Psoas muscle (tissue), 8 donors: ENCODE data around the gene ZNF688. TPM values are rescaled to one million over a fixed set of nuclear protein-coding genes. Genes with fewer than 3 reads are reported as not detected.

Source experiments
- ATAC-seq, 4 donors: fragments of 200-7000 bp; cut with Tn5 transposase; one replicate each; pipeline ENCODE4 v1.9.1; 2020; ENCODE audit warnings: moderate library complexity in 3 of 4, mild to moderate bottlenecking in 2 of 4
- DNase-seq, 2 donors: peaks; one replicate each; pipeline ENCODE4 v3.0.0-alpha.2; 2020
- H3K27ac ChIP-seq: fragments of 200-600 bp; one replicate; pipeline ENCODE4 v1.8.0; 2022
- H3K27me3 ChIP-seq, 3 donors: fragments of 200-600 bp in 1 of 3; one replicate each; pipeline versions ENCODE4 v1.6.1 to v1.8.0; 2013 to 2022; ENCODE audit warnings: low read length in 2 of 3, mild to moderate bottlenecking in 2 of 3, moderate library complexity in 1 of 3; ENCODE audit not compliant: insufficient read depth in 3 of 3
- H3K36me3 ChIP-seq, 2 donors: fragments of 200-600 bp in 1 of 2; one replicate each; pipeline versions ENCODE4 v1.6.1 to v1.8.0; 2013 to 2022; ENCODE audit warnings: low read depth in 1 of 2, mild to moderate bottlenecking in 1 of 2, moderate library complexity in 1 of 2; ENCODE audit not compliant: insufficient read depth in 1 of 2
- H3K4me1 ChIP-seq: fragments of 200-600 bp; one replicate; pipeline ENCODE4 v1.8.0; 2022
- H3K4me3 ChIP-seq: fragments of 200-600 bp; one replicate; pipeline ENCODE4 v1.8.0; 2022; ENCODE audit warnings: mild to moderate bottlenecking
- H3K9me3 ChIP-seq: fragments of 200-600 bp; one replicate; pipeline ENCODE4 v1.8.0; 2022
- whole genome bisulfite sequencing, 3 donors: extraction: QIAGEN DNeasy Blood & Tissue Kit; methylation state at CpG; one replicate each; pipeline versions ENCODE4 v1.1.6 to v1.1.7; 2013; 5-methylcytosine and 5-hydroxymethylcytosine counted together
- intact Hi-C, 2 donors: fragments of 100-400 bp; cut with DNase I; formaldehyde crosslinking; loops; one replicate each; pipeline versions ENCODE4 v1.11.0 to v1.14.2; 2022
- polyA plus RNA-seq, 3 donors: library from polyadenylated mRNA; stranded (reverse); fragments of 200-250 nt; gene quantifications; one replicate each; pipeline ENCODE4 v1.2.3, GENCODE V29; 2013
- total RNA-seq, 4 donors: library from RNA; stranded (reverse); fragmentation: NEBNext Ultra II Directional in 2 of 4; extraction: Animal tissue kit (Norgen Biotek cat#: 25700) in 2 of 4; gene quantifications; one replicate each; pipeline versions ENCODE4 v1.2.1 to v1.2.4, GENCODE V29; 2021 to 2023
- TF ChIP-seq, protein P1 (sequence below): fragments of 200-600 bp; IDR thresholded peaks from one replicate; pipeline ENCODE4 v1.8.0; 2022; ENCODE audit warnings: antibody characterized with exemption
- donor health status: healthy with polysubstance abuse.
- donor health status: DM: no; HTN: no; CAD: no; lungs with moderate emphysema.
- donor health status: Bipolar disorder and iron deficiency.
- donor health status: healthy.
- donor health status: DM: yes; HTN: yes; CAD: no.
- donor health status: DM: no; HTN: no; CAD: no.
- donor health status: DM: no; HTN: no; CAD: no.
- donor health status: DM: yes; HTN: yes; CAD: no.

Gene ZNF688
- total and polyA plus RNA-seq, 7 donors: 11.1 to 21.2 (median 14.9) TPM

DNA sequence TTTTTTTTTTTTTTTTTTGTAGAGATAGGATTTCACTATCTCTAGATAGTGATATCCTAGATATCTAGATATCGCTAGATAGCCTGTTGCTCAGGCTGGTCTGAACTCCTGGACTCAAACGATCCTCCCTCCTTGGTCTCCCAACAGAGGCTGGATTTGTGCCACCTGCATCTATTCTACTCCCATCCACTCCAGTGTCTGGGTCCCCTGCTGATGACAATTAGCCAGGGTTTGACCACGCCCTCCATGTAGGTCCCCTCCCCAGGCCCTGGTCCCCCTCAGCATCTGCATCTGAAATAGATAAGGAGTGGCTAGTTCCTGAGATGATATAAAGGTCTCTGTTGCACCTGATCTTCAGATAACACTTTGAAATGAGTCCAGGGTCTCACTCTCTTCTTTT lies 2.2 kb downstream of the ZNF688 start:
- Histone ChIP-seq H3K27me3 (no peaks in the 10 kb centered on the region), H3K27ac (no peak overlapping the region), H3K9me3 (no peaks in the 10 kb centered on the region), H3K4me3 (no peak overlapping the region), H3K4me1 (peaks cover 16% of the 10 kb centered on the region), H3K36me3 (peaks cover 0 to 9% of the 10 kb centered on the region in 2 donors)
- TF ChIP-seq, protein P1, sequence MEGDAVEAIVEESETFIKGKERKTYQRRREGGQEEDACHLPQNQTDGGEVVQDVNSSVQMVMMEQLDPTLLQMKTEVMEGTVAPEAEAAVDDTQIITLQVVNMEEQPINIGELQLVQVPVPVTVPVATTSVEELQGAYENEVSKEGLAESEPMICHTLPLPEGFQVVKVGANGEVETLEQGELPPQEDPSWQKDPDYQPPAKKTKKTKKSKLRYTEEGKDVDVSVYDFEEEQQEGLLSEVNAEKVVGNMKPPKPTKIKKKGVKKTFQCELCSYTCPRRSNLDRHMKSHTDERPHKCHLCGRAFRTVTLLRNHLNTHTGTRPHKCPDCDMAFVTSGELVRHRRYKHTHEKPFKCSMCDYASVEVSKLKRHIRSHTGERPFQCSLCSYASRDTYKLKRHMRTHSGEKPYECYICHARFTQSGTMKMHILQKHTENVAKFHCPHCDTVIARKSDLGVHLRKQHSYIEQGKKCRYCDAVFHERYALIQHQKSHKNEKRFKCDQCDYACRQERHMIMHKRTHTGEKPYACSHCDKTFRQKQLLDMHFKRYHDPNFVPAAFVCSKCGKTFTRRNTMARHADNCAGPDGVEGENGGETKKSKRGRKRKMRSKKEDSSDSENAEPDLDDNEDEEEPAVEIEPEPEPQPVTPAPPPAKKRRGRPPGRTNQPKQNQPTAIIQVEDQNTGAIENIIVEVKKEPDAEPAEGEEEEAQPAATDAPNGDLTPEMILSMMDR: no peak
- intact Hi-C loops: no loop called here
- ATAC-seq: no peak
- 90 to 99% (median 94%) methylated on average over 3 of the region's 3 CpGs for WGBS, 3 donors
- DNase-seq: no peak

DNA sequence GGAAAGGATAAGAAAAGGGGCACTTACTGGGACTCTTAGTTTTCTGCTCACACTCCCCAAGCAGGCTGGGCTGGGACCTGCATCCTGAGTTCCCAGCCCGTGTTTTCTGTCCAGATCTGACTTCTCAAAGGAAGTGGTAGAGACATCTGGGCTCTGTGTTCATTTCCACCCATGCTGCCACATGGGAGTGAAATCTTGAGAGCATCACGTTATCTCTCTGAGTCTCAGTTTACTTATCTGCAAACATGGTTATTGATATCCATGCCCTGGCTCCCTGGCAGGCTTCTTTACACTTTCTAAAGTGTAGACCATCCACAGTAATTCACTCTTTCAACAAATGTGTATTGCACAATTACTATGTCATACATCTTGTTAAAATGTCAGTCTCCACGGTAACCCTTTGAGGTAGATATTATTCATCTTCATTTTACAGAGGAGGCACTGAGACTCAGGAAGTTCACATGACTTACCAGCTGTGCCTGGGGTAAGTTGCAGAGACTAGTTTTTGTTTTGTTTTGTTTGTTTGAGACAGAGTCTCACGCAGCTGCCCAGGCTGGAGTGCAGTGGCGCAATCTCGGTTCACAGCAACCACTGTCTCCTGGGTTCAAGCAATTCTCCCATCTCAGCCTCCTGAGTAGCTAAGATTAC lies 3.4 kb downstream of the ZNF688 start:
- peaks cover 0 to 9% of the 10 kb centered on the region in 2 donors for H3K36me3 ChIP-seq
- WGBS, 3 donors: 73 to 75% (median 74%) methylated on average over 6 of the region's 6 CpGs
- peaks cover 16% of the 10 kb centered on the region for H3K4me1 ChIP-seq
- ATAC-seq (no peak), DNase-seq (no peak)
- no peak overlapping the region for H3K4me3 ChIP-seq
- intact Hi-C loops: no loop called here
- TF ChIP-seq, protein P1: no peak
- no peaks in the 10 kb centered on the region for H3K27me3 ChIP-seq
- H3K27ac ChIP-seq: no peak overlapping the region
- H3K9me3 ChIP-seq: no peaks in the 10 kb centered on the region

DNA sequence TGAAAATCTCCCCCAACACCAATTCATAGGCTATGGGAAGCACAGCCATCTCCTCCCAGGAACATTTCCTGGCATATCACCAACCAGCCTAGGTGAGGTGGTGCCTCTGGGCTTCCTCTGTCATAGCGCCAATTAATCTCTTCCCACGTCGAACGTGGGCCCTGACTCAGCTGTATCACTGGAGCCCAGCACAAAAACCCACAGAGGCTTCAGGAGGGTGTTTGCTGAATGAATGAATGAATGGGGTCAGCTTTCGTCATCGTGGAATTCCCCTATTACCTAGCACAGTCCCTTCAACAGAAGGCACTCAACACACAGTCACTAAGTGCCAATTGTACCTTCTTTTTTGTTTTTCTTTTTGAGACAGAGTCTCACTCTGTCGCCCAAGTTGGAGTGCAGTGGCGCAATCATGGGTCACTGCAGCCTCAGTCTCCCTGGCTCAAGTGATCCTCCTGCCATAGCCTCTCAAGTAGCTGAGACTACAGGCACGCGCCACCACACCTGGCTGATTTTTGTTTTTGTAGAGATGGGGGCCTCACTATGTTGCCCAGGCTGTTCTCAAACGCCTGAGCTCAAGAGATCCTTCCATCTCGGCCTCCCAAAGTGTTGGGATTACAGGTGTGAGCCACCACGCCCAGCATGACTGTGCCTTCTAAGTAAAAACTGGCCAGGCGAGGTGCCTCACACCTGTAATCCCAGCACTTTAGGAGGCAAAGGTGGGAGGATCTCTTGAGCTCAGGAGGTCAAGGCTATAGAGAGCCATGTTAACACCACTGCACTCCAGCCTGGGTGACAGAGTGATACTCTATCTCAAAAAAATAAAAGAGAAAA lies 4.1 kb downstream of the ZNF688 start:
- 84 to 87% (median 86%) methylated on average over 14 of the region's 14 CpGs for WGBS, 3 donors
- no peak overlapping the region for H3K27ac ChIP-seq
- intact Hi-C loops: no loop called here

DNA sequence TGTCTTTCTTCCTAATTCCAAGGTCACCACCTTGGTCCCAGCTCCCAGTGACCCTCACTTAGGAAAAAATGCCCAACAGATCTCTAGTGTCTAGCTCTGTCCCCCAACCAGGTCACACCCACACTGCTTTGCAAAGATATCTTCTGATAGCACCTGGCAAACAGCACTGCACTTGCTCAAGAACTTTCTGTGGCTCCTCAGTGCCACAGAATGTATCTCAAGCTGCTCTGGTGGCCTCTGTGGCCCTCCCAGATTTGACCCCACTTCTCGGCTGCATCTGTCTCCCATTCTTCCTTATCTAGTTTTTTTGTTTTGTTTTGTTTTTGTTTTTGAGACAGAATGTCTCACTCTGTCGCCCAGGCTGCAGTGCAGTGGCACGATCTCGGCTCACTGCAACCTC lies 5.0 kb downstream of the ZNF688 start:
- DNase-seq (no peak), ATAC-seq (no peak)
- TF ChIP-seq, protein P1: no peak
- H3K36me3 ChIP-seq: peaks cover 0 to 9% of the 10 kb centered on the region in 2 donors
- intact Hi-C loops: no loop called here
- H3K27ac ChIP-seq: no peak overlapping the region
- H3K9me3 ChIP-seq: no peaks in the 10 kb centered on the region
- 89 to 91% (median 89%) methylated on average over 4 of the region's 4 CpGs for WGBS, 3 donors
- H3K4me1 ChIP-seq: peaks cover 9% of the 10 kb centered on the region
- no peak overlapping the region for H3K4me3 ChIP-seq
- H3K27me3 ChIP-seq: no peaks in the 10 kb centered on the region

More for the DNA sequence above, 4.1 kb downstream of the ZNF688 start:
- ATAC-seq (no peak), DNase-seq (no peak)
- H3K27me3 ChIP-seq: no peaks in the 10 kb centered on the region
- H3K4me1 ChIP-seq: peaks cover 11% of the 10 kb centered on the region
- no peaks in the 10 kb centered on the region for H3K9me3 ChIP-seq
- TF ChIP-seq, protein P1: no peak
- peaks cover 0 to 9% of the 10 kb centered on the region in 2 donors for H3K36me3 ChIP-seq
- H3K4me3 ChIP-seq: no peak overlapping the region
